Astrocyte of the hippocampus (primary cell): ENCODE data around the gene SP110.
A peak's percentile ranks its signal among the peaks of the same experiment; 100 is the strongest.

Source experiments
- DNase-seq: peaks from one replicate; pipeline ENCODE4 v3.0.0; 2011; ENCODE audit warnings: low read depth, low spot score

The SP110 gene

GRCh38 chr2:230170532-230170931, 49.3 kb downstream of the SP110 start:
- no peak for DNase-seq

DNA sequence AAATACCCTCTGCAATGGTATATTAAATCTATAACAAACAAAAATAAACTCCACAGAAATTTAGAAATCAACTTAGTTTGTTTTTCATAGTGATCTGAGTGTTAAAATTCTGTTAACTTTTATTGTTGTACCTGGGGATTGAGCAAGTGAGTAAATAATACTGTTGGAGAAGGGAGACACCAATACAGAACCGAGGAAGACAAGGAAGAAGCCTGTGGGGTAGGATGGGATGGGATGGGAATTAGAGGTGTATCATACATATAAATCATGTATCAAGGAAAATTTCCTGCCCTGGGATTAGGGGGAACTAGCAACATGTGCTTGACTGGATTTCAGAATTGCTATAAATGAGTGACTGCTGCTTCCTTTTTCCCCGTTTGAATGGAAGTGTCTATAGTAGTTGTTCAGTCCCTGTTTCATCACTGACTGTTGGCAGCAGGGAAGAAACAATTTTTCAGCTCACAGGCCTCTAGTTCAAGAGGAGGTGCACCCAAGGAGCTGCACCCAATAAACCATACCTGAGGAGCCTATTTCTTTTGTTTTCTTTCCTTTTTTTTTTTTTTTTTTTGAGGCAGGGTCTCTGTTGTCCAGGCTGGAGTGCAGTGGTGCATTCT, 53.1 kb downstream of the SP110 start:
- no peak for DNase-seq

- no peak for DNase-seq
Observed at GRCh38 chr2:230164139-230164538, 55.6 kb downstream of the SP110 start.

DNA sequence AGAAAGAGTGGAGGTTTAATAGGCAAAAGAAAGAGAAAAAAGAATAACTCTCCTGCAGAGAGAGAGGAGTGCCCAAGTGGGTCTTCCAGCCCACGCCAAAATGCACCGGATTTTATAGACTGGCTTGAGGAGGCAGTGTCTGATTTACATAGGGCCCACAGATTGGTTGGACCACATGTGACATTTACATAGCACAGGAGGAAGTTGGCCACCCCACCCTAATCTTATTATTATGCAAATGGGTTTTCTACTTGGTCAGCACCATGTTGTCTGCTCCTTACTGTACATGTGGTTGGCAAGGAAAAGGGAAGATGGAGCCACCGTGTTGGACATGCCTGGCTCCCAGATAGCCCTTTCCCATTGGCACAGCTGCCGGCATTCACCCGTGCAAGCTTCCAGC, 56.8 kb downstream of the SP110 start:
- no peak for DNase-seq

GRCh38 chr2:230161184-230161583, 58.6 kb downstream of the SP110 start:
- DNase-seq = no peak

DNA sequence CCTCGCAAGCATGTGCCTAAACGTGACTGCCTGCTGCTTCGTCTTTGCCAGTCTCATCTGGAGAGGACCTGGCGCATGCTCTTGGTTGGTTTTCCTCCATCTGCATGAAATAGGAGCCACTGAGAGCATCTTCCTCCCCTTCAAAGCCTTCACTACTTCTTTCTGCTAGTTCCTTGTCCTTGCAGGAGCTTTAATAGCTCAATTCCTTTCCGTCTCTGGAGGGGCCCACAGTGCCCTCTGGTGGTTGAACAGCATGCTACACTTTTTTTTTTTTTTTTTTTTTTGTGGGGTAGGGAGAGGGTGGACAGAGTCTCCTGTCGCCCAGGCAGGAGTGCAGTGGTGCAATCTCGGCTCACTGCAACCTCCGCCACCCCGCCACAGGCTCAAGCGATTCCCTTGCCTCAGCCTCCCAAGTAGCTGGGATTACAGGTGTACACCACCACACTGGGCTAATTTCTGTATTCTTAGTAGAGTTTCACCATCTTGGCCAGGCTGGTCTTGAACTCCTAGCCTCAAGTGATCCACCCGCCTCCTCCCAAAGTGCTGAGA, 59.6 kb downstream of the SP110 start:
- DNase-seq = peak; percentile 52

DNA sequence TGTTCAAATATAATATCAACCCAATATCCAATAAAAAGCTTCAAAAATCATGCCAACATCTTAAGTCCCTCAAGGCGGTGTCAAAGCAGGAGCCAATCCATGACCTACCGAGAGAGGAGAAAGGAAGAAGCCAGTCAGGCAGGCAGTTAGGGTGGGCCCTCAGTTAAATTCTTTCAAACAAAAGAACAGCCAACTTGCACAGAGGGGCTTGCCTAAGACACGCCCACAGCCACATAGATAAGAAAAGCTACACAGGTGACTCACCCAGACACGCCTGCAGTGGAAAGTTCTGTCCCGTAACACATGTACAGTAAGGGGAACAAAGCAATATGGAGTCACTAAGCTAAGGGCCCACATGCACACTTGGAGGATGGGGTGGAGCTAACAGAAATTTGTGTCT, 61.3 kb downstream of the SP110 start:
- DNase-seq = no peak

GRCh38 chr2:230156782-230157699, 62.7 kb downstream of the SP110 start:
- DNase-seq = no peak

DNA sequence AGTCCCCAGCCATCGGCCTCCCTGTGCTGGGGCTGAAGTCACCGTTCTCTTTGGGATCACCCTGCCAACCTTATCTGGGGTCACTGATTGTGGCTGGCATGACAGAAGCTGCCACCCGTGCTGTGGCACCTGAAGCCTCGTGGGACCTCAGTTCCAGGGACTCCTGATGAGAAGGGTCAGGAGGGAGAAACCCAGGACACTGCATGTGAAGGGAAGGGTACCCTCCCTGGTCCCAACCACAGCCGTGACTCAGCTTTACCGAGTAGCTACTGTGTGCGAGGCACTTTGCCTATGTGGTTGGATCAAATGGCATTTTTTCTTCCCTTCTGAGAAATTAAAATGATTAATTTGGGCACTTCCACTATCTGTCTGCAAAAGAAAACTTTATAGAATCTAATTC, 64.4 kb downstream of the SP110 start:
- DNase-seq = peak; percentile 9

- DNase-seq = peak; percentile 32
Observed at GRCh38 chr2:230153390-230153976, 66.3 kb downstream of the SP110 start.

GRCh38 chr2:230152334-230152733, 67.5 kb downstream of the SP110 start:
- DNase-seq = no peak

DNA sequence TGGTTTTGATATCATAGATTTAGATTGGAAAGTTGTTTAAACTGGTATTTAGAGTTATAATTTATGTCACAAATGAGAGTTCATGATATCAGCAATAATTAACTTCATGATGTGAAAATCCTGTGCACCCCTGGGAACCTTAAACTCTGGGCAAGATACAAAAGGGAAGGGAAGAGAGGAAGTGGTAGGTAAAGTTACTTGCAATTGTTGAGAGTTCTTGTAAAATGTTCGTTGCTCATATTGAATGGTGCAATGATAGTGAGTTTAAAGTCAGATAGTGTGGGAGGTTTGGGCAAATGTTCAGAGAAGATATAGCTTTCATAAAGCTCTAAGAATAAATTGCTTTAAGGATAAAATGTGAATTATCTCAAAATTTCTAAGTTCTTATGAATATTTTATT, 75.4 kb downstream of the SP110 start:
- DNase-seq = no peak

- DNase-seq = no peak
Observed at GRCh38 chr2:230140667-230141066, 79.1 kb downstream of the SP110 start.

- peak; percentile 40 for DNase-seq
Observed at GRCh38 chr2:230137902-230138539, 81.8 kb downstream of the SP110 start.

- DNase-seq = no peak
Observed at GRCh38 chr2:230135130-230135525, 84.7 kb downstream of the SP110 start.

- DNase-seq = peak; percentile 33
Observed at GRCh38 chr2:230134496-230135129, 85.2 kb downstream of the SP110 start.

- DNase-seq = no peak
Observed at GRCh38 chr2:230131366-230131765, 88.4 kb downstream of the SP110 start.

DNA sequence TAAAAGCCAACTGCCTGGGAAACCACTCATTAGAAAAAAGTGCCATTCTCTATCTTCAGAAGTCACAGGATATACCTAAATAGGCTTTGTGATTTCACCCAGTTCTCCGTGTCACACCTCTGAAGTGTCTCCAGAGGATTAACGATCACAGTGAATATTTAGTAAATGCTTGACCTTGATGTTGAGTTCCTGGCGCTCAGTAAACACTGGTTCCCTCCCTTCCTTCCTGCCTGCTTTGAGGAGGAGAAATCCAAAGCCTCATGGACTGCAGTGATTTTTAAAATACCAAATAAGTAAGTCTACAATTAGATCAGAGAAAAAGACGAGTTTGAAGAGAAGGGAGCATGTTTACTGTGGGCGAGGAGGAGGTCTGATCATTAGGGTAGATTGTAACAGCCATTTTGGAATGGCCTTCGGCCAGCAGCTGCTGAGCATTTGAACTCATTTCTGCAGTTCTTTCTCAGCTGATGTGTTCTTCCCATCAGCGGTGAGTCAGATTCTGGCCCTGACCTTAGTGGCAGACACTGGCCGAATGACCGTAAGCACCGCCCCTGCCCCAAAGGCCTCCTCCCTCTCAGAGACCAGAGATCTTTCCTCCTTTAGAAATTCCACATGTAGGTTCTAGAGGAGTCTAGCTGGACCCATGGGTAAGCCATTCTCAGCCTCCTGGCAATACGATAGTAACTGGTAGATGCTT, 89.0 kb downstream of the SP110 start:
- no peak for DNase-seq

- DNase-seq = no peak
Observed at GRCh38 chr2:230129343-230129742, 90.4 kb downstream of the SP110 start.

- DNase-seq = no peak
Observed at GRCh38 chr2:230128623-230129342, 91.0 kb downstream of the SP110 start.
